Caco-2 (cell line): Measurements from ENCODE around the gene SLA2. TPM values are rescaled to one million over a fixed set of nuclear protein-coding genes. Genes with fewer than 3 reads are reported as not detected.

Experiments
- BruUV-seq: library from RNA; stranded (reverse); fragments of 400-500 nt; replicated peaks from 2 replicates; lab custom pipeline; 2021; lab: Mats Ljungman, UMichigan
- CTCF ChIA-PET: fragments of 300-600 bp; sonication (Branson Sonifier 250); formaldehyde crosslinking; loops from one replicate; lab custom pipeline; 2022; ENCODE audit warnings: antibody characterized with exemption; lab: Charles Lee
- POLR2A ChIA-PET: fragments of 300-600 bp; sonication (Branson Sonifier 250); formaldehyde crosslinking; loops from one replicate; lab custom pipeline; 2022; ENCODE audit warnings: antibody characterized with exemption; lab: Charles Lee
- DNase-seq, 2 experiments: peaks; one replicate each; pipeline versions ENCODE4 v3.0.0 to v3.0.0-alpha.2; 2020 to 2022
- H3K27me3 ChIP-seq: replicated peaks from 2 replicates; pipeline ENCODE4 v1.6.0; 2011; ENCODE audit warnings: low read length; ENCODE audit not compliant: control insufficient read depth, insufficient read depth
- H3K36me3 ChIP-seq: 2 replicates; pipeline ENCODE4 v1.5.1; 2011; ENCODE audit warnings: low read length; ENCODE audit not compliant: control insufficient read depth, insufficient read depth
- H3K4me1 ChIP-seq: fragments of 250-450 bp; sonication (Bioruptor Pico); 2 replicates; pipeline ENCODE4 v1.5.1; 2020; ENCODE audit warnings: mild to moderate bottlenecking
- H3K4me3 ChIP-seq: 2 replicates; pipeline ENCODE4 v1.5.1; 2011; ENCODE audit warnings: low read depth, mild to moderate bottlenecking, control low read depth, low read length
- H3K9me3 ChIP-seq: fragments of 250-450 bp; sonication (Bioruptor Pico); 2 replicates; pipeline ENCODE4 v1.5.1; 2020; ENCODE audit warnings: mild to moderate bottlenecking, moderate library complexity
- H3K27ac Mint-ChIP-seq: one replicate; pipeline ENCODE4 v1.8.0; 2022; ENCODE audit warnings: mixed read lengths; ENCODE audit not compliant: unreplicated experiment
- H3K27me3 Mint-ChIP-seq: one replicate; pipeline ENCODE4 v1.8.0; 2022; ENCODE audit warnings: mixed read lengths; ENCODE audit not compliant: insufficient read depth, unreplicated experiment
- H3K36me3 Mint-ChIP-seq: one replicate; pipeline ENCODE4 v1.8.0; 2022; ENCODE audit warnings: mild to moderate bottlenecking, mixed read lengths; ENCODE audit not compliant: insufficient read depth, unreplicated experiment
- H3K4me1 Mint-ChIP-seq: one replicate; pipeline ENCODE4 v1.8.0; 2022; ENCODE audit warnings: low read depth, mixed read lengths; ENCODE audit not compliant: unreplicated experiment
- H3K4me3 Mint-ChIP-seq: one replicate; pipeline ENCODE4 v1.8.0; 2022; ENCODE audit warnings: mild to moderate bottlenecking, moderate library complexity, mixed read lengths; ENCODE audit not compliant: unreplicated experiment
- H3K9me3 Mint-ChIP-seq: one replicate; pipeline ENCODE4 v1.8.0; 2022; ENCODE audit warnings: mixed read lengths; ENCODE audit not compliant: unreplicated experiment
- intact Hi-C: fragments of 100-400 bp; cut with micrococcal nuclease; formaldehyde crosslinking; loops from one replicate; pipeline ENCODE4 v1.10.0; 2022; ENCODE audit not compliant: unreplicated experiment
- total RNA-seq: library from RNA; stranded (reverse); gene quantifications from 2 replicates; pipeline ENCODE4 v1.2.3, GENCODE V29; 2022
- TF ChIP-seq, protein P1 (sequence below), 2 experiments: fragments of 200-600 bp in 1 of 2; IDR thresholded peaks; 1 replicate in 1 of 2; 2 replicates in 1 of 2; pipeline versions ENCODE4 v1.5.1 to v1.8.0; 2011 to 2022; ENCODE audit warnings: antibody characterized with exemption in 1 of 2, control low read depth in 1 of 2, inconsistent platforms in 1 of 2, low read depth in 1 of 2, low read length in 1 of 2, mild to moderate bottlenecking in 1 of 2, moderate library complexity in 1 of 2; ENCODE audit not compliant: insufficient read depth in 1 of 2, severe bottlenecking in 1 of 2, unreplicated experiment in 1 of 2

The SLA2 gene
- total RNA-seq, 1 experiment from 2014 or later, result 0.20 TPM

DNA sequence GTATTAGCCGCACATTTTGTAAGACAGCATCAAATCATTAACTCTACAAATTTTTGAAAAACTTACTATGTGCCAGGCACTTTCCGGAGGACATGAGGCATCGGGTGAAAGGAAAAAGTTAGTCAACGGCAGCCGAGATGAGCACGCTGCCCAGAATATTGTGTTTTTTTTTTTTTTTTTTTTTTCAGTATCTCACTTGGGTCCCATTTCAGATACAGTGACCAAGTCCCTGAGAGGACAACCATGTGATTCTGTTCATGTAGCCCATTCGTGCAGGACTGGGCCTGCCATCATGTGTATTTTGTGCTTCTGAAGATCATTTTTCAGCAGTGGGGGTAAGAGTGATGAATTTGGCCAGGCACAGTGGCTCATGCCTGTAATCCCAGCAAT lies 1.3 kb downstream of the SLA2 start:
- no peak overlapping the region for H3K4me3 ChIP-seq
- Mint-ChIP-seq H3K4me1 (peaks cover 9% of the 10 kb centered on the region), H3K27me3 (no peaks in the 10 kb centered on the region), H3K4me3 (no peak overlapping the region), H3K9me3 (no peaks in the 10 kb centered on the region), H3K27ac (no peak overlapping the region), H3K36me3 (peaks cover 15% of the 10 kb centered on the region)
- BruUV-seq, result no TSS peak
- ChIA-PET CTCF (interaction anchor here (1.0 to 1.4 kb wide), 2 partner anchors 22 to 275 kb away, joined by 4 read pairs; no protein-coding TSS in a partner anchor), POLR2A (no interaction called here)
- intact Hi-C loops, result no loop called here
- TF ChIP-seq, protein P1, sequence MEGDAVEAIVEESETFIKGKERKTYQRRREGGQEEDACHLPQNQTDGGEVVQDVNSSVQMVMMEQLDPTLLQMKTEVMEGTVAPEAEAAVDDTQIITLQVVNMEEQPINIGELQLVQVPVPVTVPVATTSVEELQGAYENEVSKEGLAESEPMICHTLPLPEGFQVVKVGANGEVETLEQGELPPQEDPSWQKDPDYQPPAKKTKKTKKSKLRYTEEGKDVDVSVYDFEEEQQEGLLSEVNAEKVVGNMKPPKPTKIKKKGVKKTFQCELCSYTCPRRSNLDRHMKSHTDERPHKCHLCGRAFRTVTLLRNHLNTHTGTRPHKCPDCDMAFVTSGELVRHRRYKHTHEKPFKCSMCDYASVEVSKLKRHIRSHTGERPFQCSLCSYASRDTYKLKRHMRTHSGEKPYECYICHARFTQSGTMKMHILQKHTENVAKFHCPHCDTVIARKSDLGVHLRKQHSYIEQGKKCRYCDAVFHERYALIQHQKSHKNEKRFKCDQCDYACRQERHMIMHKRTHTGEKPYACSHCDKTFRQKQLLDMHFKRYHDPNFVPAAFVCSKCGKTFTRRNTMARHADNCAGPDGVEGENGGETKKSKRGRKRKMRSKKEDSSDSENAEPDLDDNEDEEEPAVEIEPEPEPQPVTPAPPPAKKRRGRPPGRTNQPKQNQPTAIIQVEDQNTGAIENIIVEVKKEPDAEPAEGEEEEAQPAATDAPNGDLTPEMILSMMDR (IDR thresholded peaks at IDR 0.05; ENCODE audit: insufficient read depth in 1 of 2, low read depth in 1 of 2, low read length in 1 of 2, severe bottlenecking in 1 of 2, unreplicated experiment in 1 of 2), result no peak
- DNase-seq, result no peak
- H3K27me3 ChIP-seq, result no peaks in the 10 kb centered on the region
- peaks cover 11% of the 10 kb centered on the region for H3K4me1 ChIP-seq
- H3K36me3 ChIP-seq, result no peaks in the 10 kb centered on the region
- H3K9me3 ChIP-seq, result no peaks in the 10 kb centered on the region

DNA sequence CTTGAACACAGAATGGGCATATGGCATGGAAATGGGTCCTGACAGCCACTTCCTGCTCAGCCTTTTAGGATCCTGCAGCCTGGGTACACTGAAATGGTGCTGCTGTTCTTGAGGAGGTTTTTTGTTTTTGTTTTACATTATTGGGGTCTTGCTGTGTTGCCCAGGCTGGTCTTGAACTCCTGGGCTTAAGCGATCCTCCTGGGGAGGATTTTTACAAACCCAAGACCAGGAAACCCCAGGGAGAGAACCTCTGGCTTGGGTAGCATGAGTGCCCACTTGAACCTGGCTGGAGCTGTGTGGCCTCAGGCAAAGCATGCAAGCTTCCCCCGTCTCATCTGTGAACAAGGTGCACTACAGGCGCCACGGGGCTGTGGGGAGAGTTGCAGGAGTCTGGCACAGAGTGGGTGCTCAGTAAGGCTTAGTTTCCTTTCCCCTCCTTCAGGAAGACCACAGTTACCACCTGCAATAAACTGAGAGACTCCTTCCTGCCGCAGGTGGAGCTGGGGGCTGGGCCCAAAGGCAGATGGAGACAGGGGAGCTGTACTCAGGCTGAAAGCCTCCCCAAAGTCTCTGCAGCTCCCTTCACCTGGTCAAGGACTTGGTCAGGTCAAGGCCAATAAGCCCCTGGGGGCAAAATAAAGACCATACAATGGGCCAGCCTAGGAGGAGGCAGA lies 1.8 kb downstream of the SLA2 start:
- Histone ChIP-seq H3K9me3 (no peaks in the 10 kb centered on the region), H3K36me3 (no peaks in the 10 kb centered on the region), H3K4me3 (no peak overlapping the region), H3K27me3 (no peaks in the 10 kb centered on the region), H3K4me1 (peaks cover 11% of the 10 kb centered on the region)
- no TSS peak for BruUV-seq
- ChIA-PET CTCF (interaction anchor here (1.0 to 1.4 kb wide), 2 partner anchors 23 to 276 kb away, joined by 4 read pairs; no protein-coding TSS in a partner anchor), POLR2A (no interaction called here)
- intact Hi-C loops, result no loop called here
- Mint-ChIP-seq H3K9me3 (no peaks in the 10 kb centered on the region), H3K27ac (no peak overlapping the region), H3K36me3 (peaks cover 15% of the 10 kb centered on the region), H3K4me1 (peaks cover 9% of the 10 kb centered on the region), H3K27me3 (no peaks in the 10 kb centered on the region), H3K4me3 (no peak overlapping the region)
- no peak for DNase-seq
- TF ChIP-seq, protein P1 (IDR thresholded peaks at IDR 0.05; ENCODE audit: insufficient read depth in 1 of 2, low read depth in 1 of 2, low read length in 1 of 2, severe bottlenecking in 1 of 2, unreplicated experiment in 1 of 2), result no peak

DNA sequence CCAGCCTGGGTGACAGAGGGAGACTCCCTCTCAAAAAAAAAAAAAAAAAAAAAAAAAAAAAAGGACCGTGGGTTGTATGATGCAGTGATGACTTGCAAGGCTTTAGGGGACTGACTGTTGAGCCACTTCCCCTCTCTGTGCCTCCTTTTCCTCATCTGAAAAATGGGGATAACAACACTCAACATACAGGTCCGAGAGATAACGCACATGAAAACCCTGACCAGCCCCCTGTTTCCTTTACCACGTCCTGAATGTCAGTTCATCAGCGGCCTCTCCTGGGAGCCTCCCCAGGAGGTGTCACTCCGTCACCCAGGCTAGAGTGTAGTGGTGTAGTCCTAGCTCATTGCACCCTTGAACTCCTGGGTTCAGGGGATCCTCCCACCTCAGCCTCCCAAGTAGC lies 3.9 kb downstream of the SLA2 start:
- Mint-ChIP-seq H3K36me3 (peaks cover 12% of the 10 kb centered on the region), H3K4me3 (no peak overlapping the region), H3K27me3 (no peaks in the 10 kb centered on the region), H3K27ac (peak overlapping the region; percentile 7), H3K9me3 (no peaks in the 10 kb centered on the region), H3K4me1 (peaks cover 9% of the 10 kb centered on the region)
- H3K4me3 ChIP-seq, result no peak overlapping the region
- DNase-seq, result no peak
- intact Hi-C loops, result no loop called here
- TF ChIP-seq, protein P1 (IDR thresholded peaks at IDR 0.05; ENCODE audit: insufficient read depth in 1 of 2, low read depth in 1 of 2, low read length in 1 of 2, severe bottlenecking in 1 of 2, unreplicated experiment in 1 of 2), result no peak
- no peaks in the 10 kb centered on the region for H3K27me3 ChIP-seq
- peaks cover 11% of the 10 kb centered on the region for H3K4me1 ChIP-seq
- BruUV-seq, result no TSS peak
- no peaks in the 10 kb centered on the region for H3K36me3 ChIP-seq
- ChIA-PET CTCF (interaction anchor here (0.7 to 2.8 kb wide), 3 partner anchors 36 to 136 kb away, joined by 4 to 13 read pairs (median 5); partner anchors contain the start of gene RAB5IF), POLR2A (interaction anchor here (0.6 kb wide), 1 partner anchor 30 kb away, joined by 5 read pairs; no protein-coding TSS in a partner anchor)
- H3K9me3 ChIP-seq, result no peaks in the 10 kb centered on the region
